Ishikawa (cell line): ENCODE measurements around the gene FTH1.

Source experiments
- CEBPB ChIP-seq: IDR thresholded peaks from 2 replicates; pipeline ENCODE4 v1.6.1; 2012
- CREB1 ChIP-seq: IDR thresholded peaks from 2 replicates; pipeline ENCODE4 v1.6.1; 2012; ENCODE audit warnings: low read depth
- EGR1 ChIP-seq: IDR thresholded peaks from 2 replicates; pipeline ENCODE4 v1.6.1; 2012
- EP300 ChIP-seq: IDR thresholded peaks from 2 replicates; pipeline ENCODE4 v1.6.1; 2012; ENCODE audit warnings: borderline replicate concordance
- FOXM1 ChIP-seq: IDR thresholded peaks from 2 replicates; pipeline ENCODE4 v1.6.1; 2012; ENCODE audit warnings: low read depth, borderline replicate concordance
- NFIC ChIP-seq: IDR thresholded peaks from 2 replicates; pipeline ENCODE4 v1.6.1; 2012
- RAD21 ChIP-seq: IDR thresholded peaks from 2 replicates; pipeline ENCODE4 v1.6.1; 2012; ENCODE audit warnings: low read depth
- TAF1 ChIP-seq: IDR thresholded peaks from 2 replicates; pipeline ENCODE4 v1.6.1; 2012; ENCODE audit warnings: low read depth, mild to moderate bottlenecking
- TCF12 ChIP-seq: IDR thresholded peaks from 2 replicates; pipeline ENCODE4 v1.6.1; 2012; ENCODE audit warnings: low read depth
- TEAD4 ChIP-seq: IDR thresholded peaks from 2 replicates; pipeline ENCODE4 v1.6.1; 2012
- YY1 ChIP-seq: IDR thresholded peaks from 2 replicates; pipeline ENCODE4 v1.6.1; 2012; ENCODE audit warnings: low read depth
- ZBTB7A ChIP-seq: IDR thresholded peaks from 2 replicates; pipeline ENCODE4 v1.6.1; 2012; ENCODE audit warnings: low read depth
- TF ChIP-seq, protein P1 (sequence below): IDR thresholded peaks from 2 replicates; pipeline ENCODE4 v1.6.1; 2012; ENCODE audit warnings: low read depth, mild to moderate bottlenecking
- TF ChIP-seq, protein P2 (sequence below): IDR thresholded peaks from 2 replicates; pipeline ENCODE4 v1.6.1; 2012
- TF ChIP-seq, protein P3 (sequence below): IDR thresholded peaks from 2 replicates; pipeline ENCODE4 v1.6.1; 2012

FTH1 gene

DNA sequence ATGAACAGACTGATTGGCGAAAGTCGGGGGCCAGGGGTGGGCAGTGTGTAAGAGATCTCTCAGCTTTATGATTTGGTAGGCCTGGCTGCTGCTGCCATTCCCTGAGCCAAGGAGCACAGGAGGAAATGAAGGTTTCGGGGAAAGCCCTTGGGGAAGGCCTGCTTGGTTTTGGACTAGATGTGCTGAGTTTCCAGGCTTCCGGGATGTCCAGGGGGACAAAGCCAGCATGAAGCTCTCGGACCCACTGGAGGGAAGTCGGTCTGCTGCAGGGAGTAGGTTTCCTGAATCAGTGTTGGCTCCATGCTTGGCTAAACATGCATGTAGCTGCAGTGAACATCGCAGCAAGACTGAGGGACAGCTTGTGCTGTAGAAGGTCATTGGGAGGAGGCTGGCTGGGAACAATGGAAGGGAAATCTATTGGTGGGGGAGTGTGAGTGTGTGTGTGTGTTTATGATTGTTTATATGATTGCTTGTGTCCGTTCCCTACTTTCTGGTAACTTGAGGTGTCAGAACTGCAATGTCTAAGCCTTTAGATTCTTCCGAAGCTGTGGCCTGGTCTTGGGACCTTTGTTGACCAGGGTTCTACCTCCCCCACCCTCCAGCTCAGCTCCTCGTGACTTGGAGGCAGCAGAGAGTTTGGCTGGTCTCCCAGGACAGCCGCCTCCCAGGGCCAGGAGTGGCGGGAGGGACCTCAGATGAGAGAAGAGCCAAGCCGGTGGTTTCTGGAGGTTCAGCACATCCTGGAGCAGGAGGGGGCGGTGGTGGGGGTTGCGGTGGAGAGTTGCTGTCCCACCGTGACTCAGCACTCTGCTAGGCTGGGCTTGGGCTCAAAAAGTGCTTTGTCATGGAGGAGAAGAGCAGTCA lies 4.0 kb upstream of the FTH1 start:
- TF ChIP-seq, protein P1, sequence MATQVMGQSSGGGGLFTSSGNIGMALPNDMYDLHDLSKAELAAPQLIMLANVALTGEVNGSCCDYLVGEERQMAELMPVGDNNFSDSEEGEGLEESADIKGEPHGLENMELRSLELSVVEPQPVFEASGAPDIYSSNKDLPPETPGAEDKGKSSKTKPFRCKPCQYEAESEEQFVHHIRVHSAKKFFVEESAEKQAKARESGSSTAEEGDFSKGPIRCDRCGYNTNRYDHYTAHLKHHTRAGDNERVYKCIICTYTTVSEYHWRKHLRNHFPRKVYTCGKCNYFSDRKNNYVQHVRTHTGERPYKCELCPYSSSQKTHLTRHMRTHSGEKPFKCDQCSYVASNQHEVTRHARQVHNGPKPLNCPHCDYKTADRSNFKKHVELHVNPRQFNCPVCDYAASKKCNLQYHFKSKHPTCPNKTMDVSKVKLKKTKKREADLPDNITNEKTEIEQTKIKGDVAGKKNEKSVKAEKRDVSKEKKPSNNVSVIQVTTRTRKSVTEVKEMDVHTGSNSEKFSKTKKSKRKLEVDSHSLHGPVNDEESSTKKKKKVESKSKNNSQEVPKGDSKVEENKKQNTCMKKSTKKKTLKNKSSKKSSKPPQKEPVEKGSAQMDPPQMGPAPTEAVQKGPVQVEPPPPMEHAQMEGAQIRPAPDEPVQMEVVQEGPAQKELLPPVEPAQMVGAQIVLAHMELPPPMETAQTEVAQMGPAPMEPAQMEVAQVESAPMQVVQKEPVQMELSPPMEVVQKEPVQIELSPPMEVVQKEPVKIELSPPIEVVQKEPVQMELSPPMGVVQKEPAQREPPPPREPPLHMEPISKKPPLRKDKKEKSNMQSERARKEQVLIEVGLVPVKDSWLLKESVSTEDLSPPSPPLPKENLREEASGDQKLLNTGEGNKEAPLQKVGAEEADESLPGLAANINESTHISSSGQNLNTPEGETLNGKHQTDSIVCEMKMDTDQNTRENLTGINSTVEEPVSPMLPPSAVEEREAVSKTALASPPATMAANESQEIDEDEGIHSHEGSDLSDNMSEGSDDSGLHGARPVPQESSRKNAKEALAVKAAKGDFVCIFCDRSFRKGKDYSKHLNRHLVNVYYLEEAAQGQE, result no peak
- 0 out of 2 replicates have a peak, but pooled peaks have one; percentile 4 for TF ChIP-seq RAD21
- peak; percentile 93 for TF ChIP-seq EP300
- peak; percentile 26; the same call in 1 of the 2 replicates for TF ChIP-seq CREB1
- TF ChIP-seq CEBPB, result 0 out of 2 replicates have a peak, but pooled peaks have one; percentile 11
- no peak for TF ChIP-seq ZBTB7A
- no peak for TF ChIP-seq TEAD4
- TF ChIP-seq, protein P2, sequence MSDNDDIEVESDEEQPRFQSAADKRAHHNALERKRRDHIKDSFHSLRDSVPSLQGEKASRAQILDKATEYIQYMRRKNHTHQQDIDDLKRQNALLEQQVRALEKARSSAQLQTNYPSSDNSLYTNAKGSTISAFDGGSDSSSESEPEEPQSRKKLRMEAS, result peak; percentile 87
- no peak for TF ChIP-seq FOXM1
- peak; percentile 94 for TF ChIP-seq NFIC
- TF ChIP-seq TCF12, result peak; percentile 59; the same call in 1 of the 2 replicates
- TF ChIP-seq, protein P3, sequence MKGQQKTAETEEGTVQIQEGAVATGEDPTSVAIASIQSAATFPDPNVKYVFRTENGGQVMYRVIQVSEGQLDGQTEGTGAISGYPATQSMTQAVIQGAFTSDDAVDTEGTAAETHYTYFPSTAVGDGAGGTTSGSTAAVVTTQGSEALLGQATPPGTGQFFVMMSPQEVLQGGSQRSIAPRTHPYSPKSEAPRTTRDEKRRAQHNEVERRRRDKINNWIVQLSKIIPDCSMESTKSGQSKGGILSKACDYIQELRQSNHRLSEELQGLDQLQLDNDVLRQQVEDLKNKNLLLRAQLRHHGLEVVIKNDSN, result peak; percentile 88
- no peak for TF ChIP-seq YY1
- TF ChIP-seq EGR1, result no peak
- 0 out of 2 replicates have a peak, but pooled peaks have one; percentile 23 for TF ChIP-seq TAF1

DNA sequence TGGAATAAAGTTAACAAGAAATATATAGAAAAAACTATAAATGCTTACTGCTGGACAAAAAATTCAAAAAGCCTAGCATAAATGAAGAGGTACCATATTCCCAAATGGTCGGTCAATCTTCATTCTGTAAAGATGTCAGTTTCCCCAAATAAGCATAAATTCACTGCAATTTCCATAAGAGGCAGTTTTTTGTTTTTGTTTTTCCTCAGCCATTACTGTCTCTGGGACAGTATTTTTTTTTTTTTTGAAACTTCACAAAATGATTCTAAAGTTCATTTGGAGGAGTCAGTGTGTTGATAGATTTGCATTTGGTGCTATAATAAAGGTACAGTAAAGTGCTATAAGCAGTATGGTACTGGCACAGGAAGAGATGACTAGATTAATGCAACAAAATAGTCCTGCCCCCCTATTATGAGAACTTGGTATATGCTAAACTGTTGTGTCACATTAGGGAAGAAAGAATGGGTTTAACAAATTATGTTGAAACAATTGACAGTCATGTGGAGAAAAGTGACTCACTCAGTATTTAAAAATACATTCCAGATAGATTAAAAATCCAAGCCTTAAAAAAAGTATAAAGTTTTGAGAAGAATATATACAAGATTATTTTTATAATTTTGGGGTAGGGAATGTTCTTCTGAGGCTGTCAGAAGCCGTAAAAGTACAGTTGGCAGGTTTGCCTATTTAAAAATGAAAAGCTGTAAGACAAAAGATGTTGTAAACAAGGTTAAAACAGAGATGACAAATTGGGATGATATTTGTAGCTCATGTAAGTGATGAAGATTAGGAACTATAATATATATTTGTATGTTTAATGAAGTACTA lies 2.6 kb upstream of the FTH1 start:
- TF ChIP-seq CEBPB (peak; percentile 41; the same call in 1 of the 2 replicates), ZBTB7A (no peak), EGR1 (no peak)

DNA sequence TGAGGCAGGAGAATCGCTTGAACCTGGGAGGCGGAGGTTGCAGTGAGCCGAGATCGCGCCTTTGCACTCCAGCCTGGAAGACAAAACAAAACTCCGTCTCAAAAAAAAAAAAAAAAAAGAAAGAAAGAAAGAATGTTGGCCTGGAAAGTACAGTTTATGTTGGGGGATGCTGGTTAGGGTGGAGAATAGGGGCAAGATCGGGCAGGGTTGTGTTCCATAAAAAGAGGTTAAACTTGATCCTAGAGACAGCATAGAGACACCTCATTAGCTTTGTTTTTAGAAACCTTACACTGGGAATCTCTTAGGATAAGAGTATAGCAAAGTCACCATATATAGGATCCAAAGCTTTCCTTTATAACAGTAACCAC lies 1.9 kb upstream of the FTH1 start:
- TF ChIP-seq EP300 (no peak), TCF12 (no peak), ZBTB7A (no peak), CEBPB (no peak), CREB1 (no peak), FOXM1 (no peak), EGR1 (no peak), NFIC (no peak)
- TF ChIP-seq, protein P3, result no peak
- TF ChIP-seq, protein P1, result no peak
- TF ChIP-seq, protein P2, result no peak

DNA sequence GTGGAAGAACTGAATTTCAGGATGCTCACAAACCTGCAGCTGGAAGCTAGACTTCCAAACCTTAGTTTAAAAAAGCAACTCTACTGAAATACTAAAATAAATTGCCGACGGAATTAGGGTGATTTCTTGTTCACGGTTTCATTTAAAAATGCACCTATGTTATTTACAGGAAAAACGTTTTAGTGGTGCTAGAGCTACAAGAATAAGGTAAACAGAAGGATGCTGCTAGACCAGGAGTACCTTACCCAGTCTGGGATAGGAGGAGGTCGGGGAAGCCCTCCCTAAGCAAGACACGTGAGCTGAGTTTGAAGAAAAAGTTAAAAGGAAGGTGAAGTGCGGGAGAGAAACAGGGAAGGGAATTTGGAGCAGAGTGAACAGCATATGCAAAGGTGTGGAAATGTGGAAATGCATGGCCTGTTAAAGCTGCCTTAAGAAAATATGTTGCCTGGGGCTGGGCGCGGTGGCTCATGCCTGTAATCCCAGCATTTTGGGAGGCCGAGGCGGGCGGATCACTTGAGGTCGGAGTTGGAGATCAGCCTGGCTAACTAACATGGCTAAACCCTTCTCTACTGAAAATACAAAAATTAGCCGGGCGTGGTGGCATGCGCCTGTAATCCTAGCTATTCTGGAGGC lies 1.4 kb upstream of the FTH1 start:
- TF ChIP-seq, protein P2, result no peak
- no peak for TF ChIP-seq RAD21
- no peak for TF ChIP-seq TAF1
- TF ChIP-seq, protein P3, result no peak
- no peak for TF ChIP-seq EGR1
- no peak for TF ChIP-seq YY1
- no peak for TF ChIP-seq NFIC
- TF ChIP-seq EP300, result no peak
- no peak for TF ChIP-seq TEAD4
- no peak for TF ChIP-seq TCF12
- no peak for TF ChIP-seq CREB1
- no peak for TF ChIP-seq CEBPB
- TF ChIP-seq ZBTB7A, result no peak
- TF ChIP-seq FOXM1, result no peak
- TF ChIP-seq, protein P1, result no peak
